ENCODE results near the gene RRAS. TPM values are rescaled to one million over a fixed set of nuclear protein-coding genes. Genes with fewer than 3 reads are reported as not detected.

Gene RRAS
- total RNA-seq, 2 donors from 2014 or later: 60.9 to 83.5 TPM

GRCh38 chr19:49601482-49602038 is 38.4 kb downstream of the RRAS start:
- DNase-seq (ENCODE audit: low spot score): no peak
- no peaks in the 10 kb centered on the region for H3K9me3 ChIP-seq

GRCh38 chr19:49599378-49600295 is 40.3 kb downstream of the RRAS start:
- Histone ChIP-seq H3K36me3 (peaks cover 92% of the 10 kb centered on the region), H3K27me3 (no peaks in the 10 kb centered on the region), H3K27ac (no peak overlapping the region), H3K4me1 (no peaks in the 10 kb centered on the region), H3K9me3 (no peaks in the 10 kb centered on the region), H3K4me3 (no peak overlapping the region)
- TF ChIP-seq CTCF (IDR thresholded peaks at IDR 0.05): no peak
- no peak for DNase-seq (ENCODE audit: low spot score)

More at GRCh38 chr19:49601482-49602038, 38.4 kb downstream of the RRAS start:
- no peaks in the 10 kb centered on the region for H3K27me3 ChIP-seq
- no peaks in the 10 kb centered on the region for H3K4me1 ChIP-seq
- H3K27ac ChIP-seq: no peak overlapping the region
- peaks cover 89% of the 10 kb centered on the region for H3K36me3 ChIP-seq
- H3K4me3 ChIP-seq: no peak overlapping the region
- no peak for TF ChIP-seq CTCF (IDR thresholded peaks at IDR 0.05)

GRCh38 chr19:49597703-49597974 is 42.3 kb downstream of the RRAS start:
- H3K27me3 ChIP-seq: no peaks in the 10 kb centered on the region
- peaks cover 83% of the 10 kb centered on the region for H3K36me3 ChIP-seq
- no peak overlapping the region for H3K4me3 ChIP-seq
- no peak for DNase-seq (ENCODE audit: low spot score)
- peaks cover 0 to 14% of the 10 kb centered on the region in 2 donors for H3K4me1 ChIP-seq
- no peak overlapping the region for H3K27ac ChIP-seq
- H3K9me3 ChIP-seq: no peaks in the 10 kb centered on the region
- TF ChIP-seq CTCF (IDR thresholded peaks at IDR 0.05): no peak

GRCh38 chr19:49596954-49597702 is 42.8 kb downstream of the RRAS start:
- H3K36me3 ChIP-seq: peaks cover 77% of the 10 kb centered on the region
- DNase-seq (ENCODE audit: low spot score): no peak

GRCh38 chr19:49596407-49596806 is 43.5 kb downstream of the RRAS start:
- no peaks in the 10 kb centered on the region for H3K27me3 ChIP-seq
- H3K36me3 ChIP-seq: peaks cover 70% of the 10 kb centered on the region
- DNase-seq (ENCODE audit: low spot score): no peak
- H3K9me3 ChIP-seq: no peaks in the 10 kb centered on the region
- peaks cover 0 to 22% of the 10 kb centered on the region in 2 donors for H3K4me1 ChIP-seq
- H3K4me3 ChIP-seq: no peak overlapping the region
- no peak for TF ChIP-seq CTCF (IDR thresholded peaks at IDR 0.05)
- no peak overlapping the region for H3K27ac ChIP-seq

More at GRCh38 chr19:49596954-49597702, 42.8 kb downstream of the RRAS start:
- Histone ChIP-seq H3K4me3 (no peak overlapping the region), H3K27ac (no peak overlapping the region), H3K9me3 (no peaks in the 10 kb centered on the region), H3K27me3 (no peaks in the 10 kb centered on the region), H3K4me1 (peaks cover 0 to 19% of the 10 kb centered on the region in 2 donors)
- TF ChIP-seq CTCF (IDR thresholded peaks at IDR 0.05): no peak
